GM20000 (cell line): ENCODE measurements around the gene GRIN3A.

Experiments
- DNase-seq: peaks from one replicate; pipeline ENCODE4 v3.0.0; 2012; ENCODE audit warnings: low spot score
- CTCF ChIP-seq: IDR thresholded peaks from 2 replicates; pipeline ENCODE4 v1.5.1; 2012; ENCODE audit warnings: mild to moderate bottlenecking, control low read depth; ENCODE audit errors: extremely low read depth, missing control alignments

Gene GRIN3A

GRCh38 chr9:101634741-101635409 is 103.6 kb downstream of the GRIN3A start:
- no peak for TF ChIP-seq CTCF
- no peak for DNase-seq

- DNase-seq, result no peak
- no peak for TF ChIP-seq CTCF
Observed at GRCh38 chr9:101632611-101633010, 105.8 kb downstream of the GRIN3A start.

GRCh38 chr9:101631892-101632291 is 106.6 kb downstream of the GRIN3A start:
- DNase-seq, result no peak

GRCh38 chr9:101629636-101630035 is 108.8 kb downstream of the GRIN3A start:
- TF ChIP-seq CTCF, result no peak
- DNase-seq, result no peak

More at GRCh38 chr9:101631892-101632291, 106.6 kb downstream of the GRIN3A start:
- TF ChIP-seq CTCF, result no peak

GRCh38 chr9:101628173-101628572 is 110.3 kb downstream of the GRIN3A start:
- TF ChIP-seq CTCF, result no peak
- no peak for DNase-seq

- no peak for DNase-seq
- no peak for TF ChIP-seq CTCF
Observed at GRCh38 chr9:101626295-101626694, 112.2 kb downstream of the GRIN3A start.

GRCh38 chr9:101625876-101626275 is 112.6 kb downstream of the GRIN3A start:
- no peak for DNase-seq
- TF ChIP-seq CTCF, result no peak
